Activated CD4-positive, alpha-beta memory T cell treated with anti-CD3 and anti-CD28 coated beads for 36 hours (primary cell): ENCODE measurements around the gene INSIG1. TPM values are rescaled to one million over a fixed set of nuclear protein-coding genes. Genes with fewer than 3 reads are reported as not detected.

Source experiments
- CTCF ChIA-PET: fragments of 350-600 bp; sonication (Branson Sonifier 250); formaldehyde crosslinking; loops from one replicate; lab custom pipeline; 2021; ENCODE audit warnings: antibody characterized with exemption, inconsistent platforms; lab: Charles Lee
- POLR2A ChIA-PET: fragments of 350-600 bp; sonication (Branson Sonifier 250); formaldehyde crosslinking; loops from one replicate; lab custom pipeline; 2021; ENCODE audit warnings: antibody characterized with exemption; lab: Charles Lee
- DNase-seq: peaks from one replicate; pipeline ENCODE4 v3.0.0-alpha.2; 2020
- H3K27ac Mint-ChIP-seq: one replicate; pipeline ENCODE4 v1.8.0; 2021; ENCODE audit warnings: mixed read lengths
- H3K27me3 Mint-ChIP-seq: one replicate; pipeline ENCODE4 v1.8.0; 2021; ENCODE audit warnings: mixed read lengths
- H3K36me3 Mint-ChIP-seq: one replicate; pipeline ENCODE4 v1.8.0; 2021; ENCODE audit warnings: mixed read lengths
- H3K4me1 Mint-ChIP-seq: one replicate; pipeline ENCODE4 v1.8.0; 2021; ENCODE audit warnings: low read depth, mixed read lengths
- H3K4me3 Mint-ChIP-seq: one replicate; pipeline ENCODE4 v1.8.0; 2021; ENCODE audit warnings: mild to moderate bottlenecking, mixed read lengths
- H3K9me3 Mint-ChIP-seq: one replicate; pipeline ENCODE4 v1.8.0; 2021; ENCODE audit warnings: mixed read lengths
- intact Hi-C: fragments of 100-400 bp; cut with micrococcal nuclease; formaldehyde crosslinking; loops from one replicate; pipeline ENCODE4 v1.15.1; 2023
- total RNA-seq, 2 experiments: library from RNA; stranded (reverse); gene quantifications; one replicate each; pipeline ENCODE4 v1.2.3, GENCODE V29; 2021

The INSIG1 gene
- total RNA-seq, 2 experiments from 2014 or later = 94.9 to 96.9 TPM

DNA sequence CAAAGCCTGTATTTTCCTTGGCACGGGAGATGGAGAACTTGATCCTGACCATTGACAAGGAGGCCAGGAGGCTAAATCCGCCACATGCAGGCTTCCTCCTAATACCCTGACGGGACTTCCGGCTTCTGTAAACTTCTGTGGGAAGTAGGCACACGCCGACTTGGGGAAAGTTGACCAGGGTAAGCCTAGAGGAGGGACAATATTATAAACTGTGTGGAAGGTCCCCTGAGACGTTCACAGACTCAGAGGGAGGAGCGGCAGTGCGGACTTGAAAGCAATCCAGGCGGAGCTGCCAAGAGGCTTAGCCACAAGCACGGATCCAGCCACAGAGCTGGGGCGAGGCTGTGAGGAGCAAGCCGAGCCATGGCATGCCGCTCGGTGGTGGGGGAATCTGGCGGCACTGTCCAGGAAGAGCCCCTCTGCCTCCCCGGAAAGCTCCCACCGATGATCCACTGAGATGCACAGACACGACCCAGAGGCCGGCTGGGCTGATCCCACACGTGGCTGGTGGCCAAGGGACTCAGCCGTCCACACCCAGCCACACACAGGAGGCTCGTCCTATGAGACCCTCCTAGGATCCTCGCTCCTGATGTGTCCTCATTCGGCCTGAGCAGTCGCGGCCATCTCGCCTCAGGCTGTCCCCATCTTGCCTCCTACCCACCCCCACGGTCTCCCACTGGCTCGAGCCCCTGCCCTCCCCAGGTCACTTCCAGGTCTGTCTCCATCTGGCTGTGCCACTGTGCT, 40.0 kb upstream of the INSIG1 start:
- intact Hi-C loops = no loop called here

DNA sequence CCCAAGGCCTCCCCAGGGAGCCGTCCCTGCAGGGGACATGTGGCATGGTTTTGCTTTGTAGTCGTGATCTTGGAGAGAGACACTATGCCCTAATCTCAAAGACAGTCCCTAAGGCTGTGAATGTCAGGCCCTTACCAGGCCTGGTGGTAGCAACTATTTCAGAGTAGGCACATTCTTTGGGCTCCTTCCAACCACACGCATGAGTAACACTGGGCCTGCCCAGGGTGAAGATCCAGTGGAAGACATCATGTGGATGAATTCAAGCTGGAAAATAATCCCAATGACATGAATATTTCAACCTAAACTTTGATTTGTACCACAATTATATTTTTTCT, 39.5 kb upstream of the INSIG1 start:
- Mint-ChIP-seq H3K4me1 (peaks cover 4% of the 10 kb centered on the region), H3K36me3 (no peaks in the 10 kb centered on the region), H3K4me3 (no peak overlapping the region), H3K9me3 (no peaks in the 10 kb centered on the region), H3K27me3 (peaks cover 10% of the 10 kb centered on the region), H3K27ac (no peak overlapping the region)
- CTCF ChIA-PET = interaction anchor here (0.7 kb wide), 1 partner anchor 342 kb away, joined by 3 read pairs; no protein-coding TSS in a partner anchor
- intact Hi-C loops = no loop called here
- DNase-seq = no peak
- POLR2A ChIA-PET = no interaction called here

More for the DNA sequence above, 40.0 kb upstream of the INSIG1 start:
- POLR2A ChIA-PET = no interaction called here
- DNase-seq = no peak
- Mint-ChIP-seq H3K9me3 (no peaks in the 10 kb centered on the region), H3K4me3 (no peak overlapping the region), H3K27me3 (peaks cover 10% of the 10 kb centered on the region), H3K4me1 (peaks cover 4% of the 10 kb centered on the region), H3K36me3 (no peaks in the 10 kb centered on the region), H3K27ac (no peak overlapping the region)
- CTCF ChIA-PET = interaction anchor here (0.7 kb wide), 1 partner anchor 342 kb away, joined by 3 read pairs; no protein-coding TSS in a partner anchor

DNA sequence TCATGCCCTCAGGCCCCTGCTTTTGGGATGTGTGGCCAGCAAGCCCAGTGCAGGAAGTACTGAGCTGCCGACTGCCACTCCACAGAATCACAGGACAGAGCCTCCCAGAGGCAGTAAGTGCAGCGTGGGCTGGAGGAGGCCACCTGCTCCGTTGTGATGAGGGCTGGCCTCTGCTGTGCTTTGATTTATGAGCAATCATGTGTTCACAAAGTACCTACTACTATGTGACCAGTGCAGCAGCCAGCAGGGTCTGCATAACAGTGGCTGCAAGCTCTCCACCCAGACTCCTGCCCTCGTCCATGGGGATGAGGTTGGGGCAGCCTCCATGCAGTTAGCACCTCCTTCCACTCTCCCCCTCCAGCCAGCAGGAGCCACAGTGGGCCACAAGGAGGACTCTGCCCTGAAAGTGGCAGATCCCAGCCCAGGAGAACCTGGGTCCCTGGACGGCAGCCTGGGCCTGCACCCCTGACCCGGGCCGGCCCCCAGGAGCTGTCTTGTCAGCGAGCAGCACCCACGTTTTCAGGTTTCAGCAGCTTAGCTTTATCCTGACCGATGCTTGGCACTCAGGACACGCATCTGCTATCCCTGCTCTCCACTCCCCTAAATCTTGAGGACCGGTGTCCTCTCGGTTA, 37.7 kb upstream of the INSIG1 start:
- intact Hi-C loops = no loop called here
- no peaks in the 10 kb centered on the region for H3K9me3 Mint-ChIP-seq
- no peak overlapping the region for H3K4me3 Mint-ChIP-seq
- H3K4me1 Mint-ChIP-seq = peaks cover 4% of the 10 kb centered on the region
- H3K27ac Mint-ChIP-seq = no peak overlapping the region
- no peak for DNase-seq
- no peaks in the 10 kb centered on the region for H3K36me3 Mint-ChIP-seq
- POLR2A ChIA-PET = no interaction called here
- H3K27me3 Mint-ChIP-seq = peaks cover 7% of the 10 kb centered on the region
- CTCF ChIA-PET = no interaction called here

DNA sequence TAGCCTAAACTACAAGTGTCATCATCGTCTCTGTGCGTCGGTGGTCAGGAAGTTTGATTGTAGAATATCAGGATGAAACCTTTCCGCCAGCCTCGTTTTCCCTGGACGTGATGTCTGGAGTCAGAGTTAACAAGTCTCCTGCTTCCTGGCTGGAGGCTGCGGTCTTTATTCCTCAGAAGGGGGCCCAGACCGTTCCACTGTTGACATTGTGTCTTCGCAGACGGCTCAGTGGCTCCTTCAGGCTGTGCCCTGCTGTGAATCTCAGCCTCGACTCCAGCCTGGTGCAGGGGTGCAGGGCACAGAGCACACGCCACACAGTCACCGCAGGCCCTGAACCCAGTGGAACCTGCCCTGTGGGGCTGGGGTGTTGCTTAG, 37.2 kb upstream of the INSIG1 start:
- Mint-ChIP-seq H3K27ac (no peak overlapping the region), H3K4me3 (no peak overlapping the region), H3K4me1 (peaks cover 1% of the 10 kb centered on the region), H3K9me3 (no peaks in the 10 kb centered on the region), H3K36me3 (no peaks in the 10 kb centered on the region), H3K27me3 (peaks cover 7% of the 10 kb centered on the region)
- ChIA-PET CTCF (no interaction called here), POLR2A (no interaction called here)
- intact Hi-C loops = no loop called here
- DNase-seq = no peak

DNA sequence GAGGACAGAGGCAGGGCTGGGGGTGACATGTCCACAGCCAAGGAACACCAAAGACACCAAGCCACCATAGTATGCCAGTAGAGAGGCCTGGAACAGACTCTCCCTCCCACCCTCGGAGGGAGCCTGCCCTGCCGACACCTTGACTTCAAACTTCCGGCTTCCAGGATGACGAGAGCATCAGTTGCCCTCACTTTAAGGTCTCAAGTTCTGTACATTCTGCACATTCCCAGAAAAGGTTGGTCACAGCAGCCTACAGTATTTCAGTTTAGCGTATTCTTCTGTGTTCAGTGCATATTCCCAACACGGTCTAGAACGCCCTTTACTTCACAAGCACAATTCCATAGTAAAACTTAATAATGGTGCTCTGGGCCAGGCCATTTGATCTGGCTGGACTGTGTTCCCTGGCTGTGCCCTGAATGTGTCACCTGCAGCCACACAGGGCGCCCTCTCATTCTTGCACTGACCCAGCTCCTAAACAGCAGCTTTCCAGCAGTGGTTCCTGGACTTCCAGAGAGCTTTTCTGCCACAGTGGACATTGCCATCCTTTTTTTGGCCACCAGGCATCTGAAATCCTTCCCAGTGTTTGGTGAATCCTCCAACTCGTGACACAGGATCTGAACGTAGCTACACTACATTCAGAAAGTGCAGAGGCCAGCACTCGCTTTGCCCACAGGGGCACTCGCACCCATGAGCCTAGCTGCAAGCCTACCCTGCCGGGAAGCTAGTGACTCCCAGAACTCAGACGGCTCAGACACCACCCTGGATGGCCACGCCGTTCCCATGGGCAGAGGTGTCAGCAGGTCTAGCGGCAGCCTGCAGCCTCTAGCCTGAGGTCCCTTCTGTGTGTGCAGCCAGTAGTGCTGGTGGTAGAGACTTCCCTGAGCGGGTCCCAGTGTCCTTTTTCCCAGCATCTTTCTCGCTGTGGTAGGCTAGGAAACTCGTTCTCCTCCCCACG, 36.4 kb upstream of the INSIG1 start:
- Mint-ChIP-seq H3K36me3 (no peaks in the 10 kb centered on the region), H3K27me3 (peaks cover 7% of the 10 kb centered on the region), H3K9me3 (no peaks in the 10 kb centered on the region), H3K4me1 (no peaks in the 10 kb centered on the region), H3K27ac (no peak overlapping the region), H3K4me3 (no peak overlapping the region)
- DNase-seq = no peak
- CTCF ChIA-PET = no interaction called here
- intact Hi-C loops = no loop called here
- POLR2A ChIA-PET = no interaction called here

DNA sequence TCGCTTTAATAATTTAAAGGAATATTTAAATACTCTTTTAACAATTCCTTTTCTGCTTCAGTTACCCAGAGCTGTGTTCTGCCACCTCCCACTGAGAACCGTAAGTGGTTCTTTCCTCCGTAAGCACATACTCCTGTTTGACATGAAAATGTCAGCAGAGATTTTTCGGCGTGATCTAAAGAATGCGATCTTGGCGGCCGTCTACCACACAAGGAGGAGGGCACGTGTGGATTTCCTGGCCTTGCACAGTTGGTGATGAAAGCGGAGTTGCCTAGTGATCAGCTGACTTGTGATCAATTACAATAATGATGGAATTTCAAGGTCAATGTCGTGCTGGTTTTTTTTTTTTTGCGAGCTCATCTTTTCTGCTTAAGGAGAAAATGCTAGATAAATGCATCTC, 35.6 kb upstream of the INSIG1 start:
- no peak overlapping the region for H3K4me3 Mint-ChIP-seq
- POLR2A ChIA-PET = no interaction called here

DNA sequence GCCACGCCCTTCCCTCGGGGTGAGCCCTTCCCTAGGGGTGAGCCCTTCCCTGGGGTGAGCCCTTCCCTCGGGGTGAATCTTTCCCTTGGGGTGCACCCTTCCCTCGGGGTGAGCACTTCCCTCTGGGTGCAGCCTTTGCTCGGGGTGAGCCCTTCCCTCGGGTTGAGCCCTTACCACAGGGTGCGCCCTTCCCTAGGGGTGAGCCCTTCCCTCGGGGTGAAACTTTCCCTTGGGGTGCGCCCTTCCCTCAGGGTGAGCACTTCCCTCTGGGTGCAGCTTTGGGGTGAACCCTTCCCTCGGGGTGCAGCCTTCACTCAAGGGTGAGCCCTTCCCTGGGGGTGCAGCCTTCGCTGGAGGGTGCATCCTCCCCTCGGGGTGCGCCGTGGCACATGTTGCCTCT, 34.6 kb upstream of the INSIG1 start:
- no peaks in the 10 kb centered on the region for H3K4me1 Mint-ChIP-seq

More for the DNA sequence above, 35.6 kb upstream of the INSIG1 start:
- Mint-ChIP-seq H3K9me3 (no peaks in the 10 kb centered on the region), H3K27ac (no peak overlapping the region), H3K27me3 (peaks cover 7% of the 10 kb centered on the region), H3K4me1 (no peaks in the 10 kb centered on the region), H3K36me3 (no peaks in the 10 kb centered on the region)
- no peak for DNase-seq
- intact Hi-C loops = no loop called here
- CTCF ChIA-PET = no interaction called here

DNA sequence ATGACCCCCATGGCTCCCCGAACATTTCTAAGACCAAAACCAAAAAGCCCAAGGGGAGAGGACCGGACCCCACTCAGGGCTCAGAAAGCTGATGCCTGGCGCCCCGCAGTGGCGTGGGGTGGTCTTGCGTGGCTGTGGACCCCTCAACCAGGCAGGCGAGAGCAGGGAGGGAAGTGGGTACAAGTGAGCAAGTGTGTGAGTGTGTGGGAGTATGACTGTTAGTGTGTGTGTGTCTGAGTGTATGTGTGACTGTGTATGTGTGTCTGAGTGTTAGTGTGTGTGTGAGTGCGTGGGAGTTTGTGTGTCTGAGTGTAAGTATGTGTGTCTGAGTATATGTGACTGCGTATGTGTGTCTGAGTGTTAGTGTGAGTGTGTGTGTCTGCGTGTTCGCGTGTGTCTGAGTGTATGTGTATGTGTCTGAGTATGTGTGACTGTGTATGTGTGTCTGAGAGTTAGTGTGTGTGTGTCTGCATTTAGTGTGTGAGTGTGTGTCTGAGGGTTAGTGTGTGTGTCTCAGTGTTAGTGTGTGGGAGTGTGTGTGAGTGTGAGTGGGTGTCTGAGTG, 34.0 kb upstream of the INSIG1 start:
- ChIA-PET POLR2A (no interaction called here), CTCF (no interaction called here)
- Mint-ChIP-seq H3K36me3 (no peaks in the 10 kb centered on the region), H3K4me3 (no peak overlapping the region), H3K27me3 (peaks cover 4% of the 10 kb centered on the region), H3K27ac (no peak overlapping the region), H3K4me1 (no peaks in the 10 kb centered on the region), H3K9me3 (no peaks in the 10 kb centered on the region)
- intact Hi-C loops = no loop called here
- no peak for DNase-seq

More for the DNA sequence above, 34.6 kb upstream of the INSIG1 start:
- no peak overlapping the region for H3K4me3 Mint-ChIP-seq
- H3K27ac Mint-ChIP-seq = no peak overlapping the region
- H3K9me3 Mint-ChIP-seq = no peaks in the 10 kb centered on the region
- intact Hi-C loops = no loop called here
- ChIA-PET POLR2A (no interaction called here), CTCF (no interaction called here)
- no peak for DNase-seq
- peaks cover 5% of the 10 kb centered on the region for H3K27me3 Mint-ChIP-seq
- no peaks in the 10 kb centered on the region for H3K36me3 Mint-ChIP-seq

DNA sequence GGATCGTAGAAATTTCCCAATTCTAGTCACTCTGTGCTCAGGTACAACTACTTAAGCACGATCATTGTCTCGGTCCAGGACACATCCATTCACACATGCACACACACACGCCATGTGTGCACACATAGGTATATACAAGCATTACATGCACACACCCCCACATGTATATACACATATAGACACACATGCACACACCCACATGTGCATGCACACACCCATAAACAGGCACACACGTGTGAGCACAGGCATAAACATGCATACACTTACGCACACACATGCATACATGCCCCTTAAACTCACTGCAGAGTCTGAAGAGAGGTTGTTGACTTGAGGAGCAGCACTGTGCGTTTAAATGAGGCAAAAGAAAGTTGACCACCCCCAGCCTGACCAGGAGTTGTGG, 32.5 kb upstream of the INSIG1 start:
- no peak for DNase-seq
- Mint-ChIP-seq H3K27ac (no peak overlapping the region), H3K36me3 (no peaks in the 10 kb centered on the region), H3K4me1 (no peaks in the 10 kb centered on the region), H3K9me3 (no peaks in the 10 kb centered on the region), H3K4me3 (no peak overlapping the region), H3K27me3 (peaks cover 4% of the 10 kb centered on the region)
- ChIA-PET POLR2A (no interaction called here), CTCF (no interaction called here)
- intact Hi-C loops = no loop called here

DNA sequence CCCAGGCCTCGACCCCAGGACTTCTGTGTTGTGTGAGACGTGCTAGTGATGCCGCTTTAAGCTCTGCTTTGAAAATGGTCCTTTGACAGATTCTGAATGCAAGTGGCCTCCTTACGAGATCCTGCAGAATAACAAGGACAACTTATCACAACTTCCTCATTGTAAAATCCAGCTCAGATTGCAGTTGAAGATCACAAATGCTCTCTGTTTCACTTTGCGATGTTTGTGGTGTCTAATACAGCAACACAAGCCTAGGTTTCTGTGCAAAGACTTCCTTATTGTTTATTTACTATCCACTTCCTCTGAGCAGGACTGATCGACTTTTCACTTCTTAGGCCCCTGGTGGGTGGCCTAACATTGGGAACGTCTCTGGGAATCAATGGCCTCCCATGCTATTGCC, 31.7 kb upstream of the INSIG1 start:
- POLR2A ChIA-PET = no interaction called here
- Mint-ChIP-seq H3K9me3 (no peaks in the 10 kb centered on the region), H3K4me1 (peaks cover 6% of the 10 kb centered on the region), H3K4me3 (no peak overlapping the region), H3K27ac (no peak overlapping the region), H3K27me3 (peaks cover 3% of the 10 kb centered on the region), H3K36me3 (no peaks in the 10 kb centered on the region)
- intact Hi-C loops = no loop called here
- CTCF ChIA-PET = no interaction called here
- DNase-seq = no peak

DNA sequence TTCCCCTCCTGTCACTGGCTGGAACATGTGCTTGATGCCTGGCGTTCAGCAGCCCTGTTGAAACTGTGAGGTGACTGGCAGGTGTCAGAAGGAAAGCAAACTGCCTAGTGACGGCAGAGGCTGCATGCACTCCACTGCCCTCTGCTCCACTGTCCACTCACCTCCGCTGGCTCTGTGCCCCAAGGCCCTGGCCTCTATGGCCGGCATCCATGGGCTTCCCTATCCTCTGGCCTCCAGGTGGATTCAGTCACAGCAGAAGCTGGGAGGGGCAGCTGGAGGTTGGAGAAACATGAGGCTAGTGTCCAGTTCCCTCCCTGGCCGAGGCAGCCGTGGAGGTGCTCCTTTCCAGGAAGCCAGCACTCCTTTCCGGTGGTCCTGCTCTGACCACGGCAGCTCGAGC, 31.2 kb upstream of the INSIG1 start:
- Mint-ChIP-seq H3K36me3 (no peaks in the 10 kb centered on the region), H3K4me3 (no peak overlapping the region), H3K4me1 (peaks cover 7% of the 10 kb centered on the region), H3K9me3 (no peaks in the 10 kb centered on the region), H3K27ac (no peak overlapping the region), H3K27me3 (peaks cover 3% of the 10 kb centered on the region)
- DNase-seq = no peak
- intact Hi-C loops = no loop called here
- CTCF ChIA-PET = no interaction called here
- POLR2A ChIA-PET = no interaction called here

DNA sequence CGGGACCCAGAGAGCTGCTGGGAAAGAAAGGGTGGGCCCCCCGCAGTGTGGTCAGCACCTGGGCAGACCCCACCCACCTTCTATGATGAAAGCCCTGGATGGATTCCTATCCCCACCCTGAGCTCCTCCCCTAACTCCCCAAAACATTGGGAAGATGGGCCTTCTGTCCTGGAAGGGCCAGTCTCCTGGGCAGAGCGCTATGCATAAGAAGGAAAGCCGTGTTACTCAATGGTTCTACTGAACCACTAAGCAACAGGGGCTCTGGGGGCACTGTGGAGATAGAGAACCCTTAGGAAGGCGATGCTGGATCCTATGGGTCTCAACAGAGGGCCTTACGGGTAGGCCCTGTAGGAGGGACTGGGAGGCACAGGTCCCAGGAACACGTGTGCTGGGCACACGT, 30.7 kb upstream of the INSIG1 start:
- no peak for DNase-seq
- POLR2A ChIA-PET = no interaction called here
- CTCF ChIA-PET = no interaction called here
- Mint-ChIP-seq H3K4me1 (peaks cover 7% of the 10 kb centered on the region), H3K9me3 (no peaks in the 10 kb centered on the region), H3K27ac (no peak overlapping the region), H3K36me3 (no peaks in the 10 kb centered on the region), H3K4me3 (no peak overlapping the region), H3K27me3 (peaks cover 5% of the 10 kb centered on the region)
- intact Hi-C loops = no loop called here
